BE2C (cell line): Measurements from ENCODE around the gene UNC5A.

Experiments used
- DNase-seq: peaks from one replicate; pipeline ENCODE4 v3.0.0-alpha.2; 2020
- H3K27me3 ChIP-seq: fragments of 250-450 bp; sonication (Bioruptor Pico); 2 replicates; pipeline ENCODE4 v1.5.1; 2020; ENCODE audit warnings: mild to moderate bottlenecking
- H3K36me3 ChIP-seq: fragments of 250-450 bp; sonication (Bioruptor Pico); 2 replicates; pipeline ENCODE4 v1.5.1; 2020; ENCODE audit warnings: mild to moderate bottlenecking
- H3K4me1 ChIP-seq: fragments of 250-450 bp; sonication (Bioruptor Pico); 2 replicates; pipeline ENCODE4 v1.5.1; 2020
- H3K4me3 ChIP-seq: 2 replicates; pipeline ENCODE4 v1.5.1; 2011; ENCODE audit warnings: low read depth, low read length
- H3K9me3 ChIP-seq: fragments of 250-450 bp; sonication (Bioruptor Pico); 2 replicates; pipeline ENCODE4 v1.5.1; 2020
- CTCF ChIP-seq: IDR thresholded peaks from 2 replicates; pipeline ENCODE4 v1.5.1; 2012; ENCODE audit warnings: mild to moderate bottlenecking, low read depth, low read length

UNC5A gene

GRCh38 chr5:176790941-176791340, 19.4 kb upstream of the UNC5A start:
- H3K36me3 ChIP-seq, result no peaks in the 10 kb centered on the region
- H3K27me3 ChIP-seq, result no peaks in the 10 kb centered on the region
- no peak for DNase-seq
- H3K4me3 ChIP-seq, result no peak overlapping the region
- peaks cover 16% of the 10 kb centered on the region for H3K4me1 ChIP-seq
- no peak for TF ChIP-seq CTCF
- H3K9me3 ChIP-seq, result no peaks in the 10 kb centered on the region

- Histone ChIP-seq H3K27me3 (no peaks in the 10 kb centered on the region), H3K9me3 (no peaks in the 10 kb centered on the region), H3K4me1 (peaks cover 19% of the 10 kb centered on the region), H3K4me3 (peak overlapping the region; percentile 40), H3K36me3 (no peaks in the 10 kb centered on the region)
- no peak for DNase-seq
- no peak for TF ChIP-seq CTCF
These were observed 17.6 kb upstream of the UNC5A start for GRCh38 chr5:176792655-176793342.

- H3K27me3 ChIP-seq, result no peaks in the 10 kb centered on the region
- H3K4me1 ChIP-seq, result peaks cover 19% of the 10 kb centered on the region
- DNase-seq, result peak; percentile 70
- peak overlapping the region; percentile 40 for H3K4me3 ChIP-seq
- no peak for TF ChIP-seq CTCF
- H3K36me3 ChIP-seq, result no peaks in the 10 kb centered on the region
- no peaks in the 10 kb centered on the region for H3K9me3 ChIP-seq
These were observed 17.0 kb upstream of the UNC5A start for GRCh38 chr5:176793343-176793699.

GRCh38 chr5:176793736-176794135, 16.6 kb upstream of the UNC5A start:
- Histone ChIP-seq H3K36me3 (no peaks in the 10 kb centered on the region), H3K9me3 (no peaks in the 10 kb centered on the region), H3K4me1 (peaks cover 19% of the 10 kb centered on the region), H3K27me3 (no peaks in the 10 kb centered on the region), H3K4me3 (peak overlapping the region; percentile 40)
- no peak for TF ChIP-seq CTCF
- peak; percentile 89 for DNase-seq

- Histone ChIP-seq H3K4me3 (no peak overlapping the region), H3K36me3 (no peaks in the 10 kb centered on the region), H3K27me3 (no peaks in the 10 kb centered on the region), H3K4me1 (peaks cover 19% of the 10 kb centered on the region), H3K9me3 (no peaks in the 10 kb centered on the region)
- no peak for TF ChIP-seq CTCF
- DNase-seq, result no peak
These were observed 15.8 kb upstream of the UNC5A start for GRCh38 chr5:176794509-176794908.

GRCh38 chr5:176796411-176796810, 13.9 kb upstream of the UNC5A start:
- peaks cover 19% of the 10 kb centered on the region for H3K4me1 ChIP-seq
- H3K36me3 ChIP-seq, result no peaks in the 10 kb centered on the region
- no peaks in the 10 kb centered on the region for H3K9me3 ChIP-seq
- no peak overlapping the region for H3K4me3 ChIP-seq
- TF ChIP-seq CTCF, result no peak
- DNase-seq, result no peak
- no peaks in the 10 kb centered on the region for H3K27me3 ChIP-seq
